ENCODE data around the gene GOLGA7B. TPM values are rescaled to one million over a fixed set of nuclear protein-coding genes. Genes with fewer than 3 reads are reported as not detected.

GOLGA7B gene
- polyA plus RNA-seq, 1 of the 3 experiments (the other 2 are of a cell fraction) = 0.03 TPM

GRCh38 chr10:97882142-97883091, 32.8 kb downstream of the GOLGA7B start (continued):
- TF ChIP-seq CTCF (IDR thresholded peaks at IDR 0.05) (no peak), EP300 (IDR thresholded peaks at IDR 0.05; ENCODE audit: borderline replicate concordance in 1 of 2, low read depth in 1 of 2, low read length in 1 of 2) (peak in 1 of 2 experiments; percentile 86; a peak in 2 of 4 replicates), GABPA (IDR thresholded peaks at IDR 0.05; ENCODE audit: low read depth) (0 out of 2 replicates have a peak, but pooled peaks have one; percentile 19), TAF1 (IDR thresholded peaks at IDR 0.05; ENCODE audit: borderline replicate concordance, low read depth, low read length) (no peak), REST (IDR thresholded peaks at IDR 0.05; ENCODE audit: low read depth, low read length) (0 out of 2 replicates have a peak, but pooled peaks have one; percentile 39), ELF1 (IDR thresholded peaks at IDR 0.05) (peak; percentile 45; the same call in 1 of the 2 replicates), SMC3 (IDR thresholded peaks at IDR 0.05; ENCODE audit: low read depth, low read length) (no peak), USF1 (IDR thresholded peaks at IDR 0.05; ENCODE audit: borderline replicate concordance, low read depth) (peak; percentile 31; the same call in 1 of the 2 replicates), FOSL2 (IDR thresholded peaks at IDR 0.05; ENCODE audit: borderline replicate concordance, low read depth) (peak; percentile 99), FOXM1 (IDR thresholded peaks at IDR 0.05; ENCODE audit: low read depth) (no peak), IRF3 (IDR thresholded peaks at IDR 0.05; ENCODE audit: low read depth, low read length) (no peak), NFIC (IDR thresholded peaks at IDR 0.05; ENCODE audit: borderline replicate concordance) (peak; percentile 87), MAX (IDR thresholded peaks at IDR 0.05; ENCODE audit: low read depth) (peak; percentile 88)

Measured in SK-N-SH (cell line).